GM12873 (cell line): Measurements from ENCODE around the gene MAP7D3.

Experiments used
- TF ChIP-seq, protein P1 (sequence below): IDR thresholded peaks from 2 replicates; pipeline ENCODE4 v1.5.1; 2012; ENCODE audit warnings: low read depth, mild to moderate bottlenecking, moderate library complexity, low read length, control low read depth; ENCODE audit not compliant: insufficient read depth; ENCODE audit errors: missing control alignments

Gene MAP7D3

GRCh38 chrX:136165406-136165805, 85.8 kb downstream of the MAP7D3 start:
- TF ChIP-seq, protein P1, sequence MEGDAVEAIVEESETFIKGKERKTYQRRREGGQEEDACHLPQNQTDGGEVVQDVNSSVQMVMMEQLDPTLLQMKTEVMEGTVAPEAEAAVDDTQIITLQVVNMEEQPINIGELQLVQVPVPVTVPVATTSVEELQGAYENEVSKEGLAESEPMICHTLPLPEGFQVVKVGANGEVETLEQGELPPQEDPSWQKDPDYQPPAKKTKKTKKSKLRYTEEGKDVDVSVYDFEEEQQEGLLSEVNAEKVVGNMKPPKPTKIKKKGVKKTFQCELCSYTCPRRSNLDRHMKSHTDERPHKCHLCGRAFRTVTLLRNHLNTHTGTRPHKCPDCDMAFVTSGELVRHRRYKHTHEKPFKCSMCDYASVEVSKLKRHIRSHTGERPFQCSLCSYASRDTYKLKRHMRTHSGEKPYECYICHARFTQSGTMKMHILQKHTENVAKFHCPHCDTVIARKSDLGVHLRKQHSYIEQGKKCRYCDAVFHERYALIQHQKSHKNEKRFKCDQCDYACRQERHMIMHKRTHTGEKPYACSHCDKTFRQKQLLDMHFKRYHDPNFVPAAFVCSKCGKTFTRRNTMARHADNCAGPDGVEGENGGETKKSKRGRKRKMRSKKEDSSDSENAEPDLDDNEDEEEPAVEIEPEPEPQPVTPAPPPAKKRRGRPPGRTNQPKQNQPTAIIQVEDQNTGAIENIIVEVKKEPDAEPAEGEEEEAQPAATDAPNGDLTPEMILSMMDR: no peak

GRCh38 chrX:136163689-136164088, 87.5 kb downstream of the MAP7D3 start:
- TF ChIP-seq, protein P1: no peak
